ENCODE measurements around the gene ETHE1.
"Not testable (repeated sequence)": the region's sequence is repeated elsewhere in the genome, so short reads cannot be mapped to it uniquely, and the experiment has no call there.

ETHE1 gene

GRCh38 chr19:43554317-43554895 lies 27.4 kb upstream of the ETHE1 start:
- H3K36me3 ChIP-seq (ENCODE audit: insufficient read depth, low read length) = peaks cover 32% of the 10 kb centered on the region; the same call in 1 of the 2 replicates
- H3K4me3 ChIP-seq = no peak overlapping the region
- no peak overlapping the region for H3K27ac ChIP-seq
- no peak for DNase-seq (ENCODE audit: low read depth, low spot score)
- H3K9me3 ChIP-seq (ENCODE audit: low read depth, low read length) = no peaks in the 10 kb centered on the region
- H3K9ac ChIP-seq (ENCODE audit: insufficient read length) = no peak overlapping the region
- no peak for TF ChIP-seq EZH2 (IDR thresholded peaks at IDR 0.05)
- no peak for TF ChIP-seq POLR2AphosphoS5 (IDR thresholded peaks at IDR 0.05; ENCODE audit: borderline replicate concordance, low read depth, low read length)
- TF ChIP-seq FOXP2 (optimal IDR thresholded peaks at IDR 0.05; ENCODE audit: control extremely low read depth, extremely low read length, insufficient read depth) = no peak

DNA sequence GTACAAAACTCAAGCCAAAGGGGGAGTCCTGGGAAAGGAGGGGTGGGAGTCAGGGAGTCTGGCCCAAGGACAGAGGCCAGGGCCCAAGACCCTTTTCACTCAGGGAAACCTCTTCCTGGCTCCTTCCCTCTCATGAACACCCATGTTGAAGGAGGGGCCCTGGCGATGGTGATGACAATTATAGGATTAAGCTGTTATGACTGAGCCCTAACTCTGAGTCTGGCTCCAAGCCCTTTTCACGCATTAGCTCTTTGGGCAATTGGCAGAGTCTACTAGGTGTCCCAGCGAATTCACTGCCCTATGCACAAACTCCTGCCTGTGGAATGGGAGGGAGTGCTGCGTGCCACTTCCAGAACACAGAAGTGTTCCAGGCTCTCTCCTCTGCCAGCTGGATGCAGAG lies 26.7 kb upstream of the ETHE1 start:
- no peak for DNase-seq (ENCODE audit: low read depth, low spot score)
- Histone ChIP-seq H3K9ac (ENCODE audit: insufficient read length) (no peak overlapping the region), H3K27ac (no peak overlapping the region), H3K4me3 (no peak overlapping the region), H3K36me3 (ENCODE audit: insufficient read depth, low read length) (peaks cover 32% of the 10 kb centered on the region; the same call in 1 of the 2 replicates), H3K9me3 (ENCODE audit: low read depth, low read length) (no peaks in the 10 kb centered on the region)
- TF ChIP-seq POLR2AphosphoS5 (IDR thresholded peaks at IDR 0.05; ENCODE audit: borderline replicate concordance, low read depth, low read length) = no peak
- no peak for TF ChIP-seq FOXP2 (optimal IDR thresholded peaks at IDR 0.05; ENCODE audit: control extremely low read depth, extremely low read length, insufficient read depth)
- TF ChIP-seq EZH2 (IDR thresholded peaks at IDR 0.05) = no peak

DNA sequence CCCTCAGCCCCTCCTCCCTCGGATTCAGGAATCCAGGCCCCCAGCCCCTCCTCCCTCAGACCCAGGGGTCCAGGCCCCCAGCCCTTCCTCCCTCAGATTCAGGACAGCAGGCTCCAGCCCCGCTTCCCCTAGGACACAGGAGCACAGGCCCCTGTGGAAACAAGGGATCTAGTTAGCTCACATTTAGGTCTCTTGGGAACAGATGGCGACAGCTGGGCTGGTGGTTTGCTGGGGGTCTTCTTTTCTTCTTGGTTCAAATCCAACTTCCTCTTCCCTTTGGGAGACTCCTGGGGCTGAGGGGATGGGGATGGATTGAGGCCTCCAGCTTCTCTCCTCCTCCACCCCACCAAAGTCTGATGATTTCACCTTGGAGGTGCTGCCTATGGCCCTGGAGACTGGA lies 25.6 kb upstream of the ETHE1 start:
- H3K36me3 ChIP-seq (ENCODE audit: insufficient read depth, low read length) = peaks cover 29% of the 10 kb centered on the region; the same call in 1 of the 2 replicates
- DNase-seq (ENCODE audit: low read depth, low spot score) = no peak
- no peaks in the 10 kb centered on the region for H3K9me3 ChIP-seq (ENCODE audit: low read depth, low read length)
- H3K4me3 ChIP-seq = no peak overlapping the region
- no peak overlapping the region for H3K9ac ChIP-seq (ENCODE audit: insufficient read length)
- TF ChIP-seq POLR2AphosphoS5 (IDR thresholded peaks at IDR 0.05; ENCODE audit: borderline replicate concordance, low read depth, low read length) = no peak
- no peak for TF ChIP-seq EZH2 (IDR thresholded peaks at IDR 0.05)
- no peak for TF ChIP-seq FOXP2 (optimal IDR thresholded peaks at IDR 0.05; ENCODE audit: control extremely low read depth, extremely low read length, insufficient read depth)
- H3K27ac ChIP-seq = no peak overlapping the region

- Histone ChIP-seq H3K27ac (no peak overlapping the region), H3K9me3 (ENCODE audit: low read depth, low read length) (no peaks in the 10 kb centered on the region), H3K36me3 (ENCODE audit: insufficient read depth, low read length) (peaks cover 29% of the 10 kb centered on the region; the same call in 1 of the 2 replicates), H3K9ac (ENCODE audit: insufficient read length) (no peak overlapping the region), H3K4me3 (no peak overlapping the region)
- TF ChIP-seq EZH2 (IDR thresholded peaks at IDR 0.05) (no peak), FOXP2 (optimal IDR thresholded peaks at IDR 0.05; ENCODE audit: control extremely low read depth, extremely low read length, insufficient read depth) (no peak), POLR2AphosphoS5 (IDR thresholded peaks at IDR 0.05; ENCODE audit: borderline replicate concordance, low read depth, low read length) (no peak)
- DNase-seq (ENCODE audit: low read depth, low spot score) = no peak
These were observed 25.1 kb upstream of the ETHE1 start for GRCh38 chr19:43552198-43552450.

- no peak for DNase-seq (ENCODE audit: low read depth, low spot score)
- Histone ChIP-seq H3K9ac (ENCODE audit: insufficient read length) (no peak overlapping the region), H3K36me3 (ENCODE audit: insufficient read depth, low read length) (peaks cover 29% of the 10 kb centered on the region; the same call in 1 of the 2 replicates)
These were observed 24.6 kb upstream of the ETHE1 start for GRCh38 chr19:43551399-43552197.

GRCh38 chr19:43548706-43549105 lies 21.7 kb upstream of the ETHE1 start:
- no peaks in the 10 kb centered on the region for H3K9me3 ChIP-seq (ENCODE audit: low read depth, low read length)
- peaks cover 24% of the 10 kb centered on the region; the same call in 1 of the 2 replicates for H3K36me3 ChIP-seq (ENCODE audit: insufficient read depth, low read length)
- TF ChIP-seq EZH2 (IDR thresholded peaks at IDR 0.05) (no peak), FOXP2 (optimal IDR thresholded peaks at IDR 0.05; ENCODE audit: control extremely low read depth, extremely low read length, insufficient read depth) (no peak), POLR2AphosphoS5 (IDR thresholded peaks at IDR 0.05; ENCODE audit: borderline replicate concordance, low read depth, low read length) (no peak)
- H3K4me3 ChIP-seq = no peak overlapping the region
- H3K9ac ChIP-seq (ENCODE audit: insufficient read length) = no peak overlapping the region
- no peak for DNase-seq (ENCODE audit: low read depth, low spot score)
- no peak overlapping the region for H3K27ac ChIP-seq

More at GRCh38 chr19:43551399-43552197, 24.6 kb upstream of the ETHE1 start:
- no peaks in the 10 kb centered on the region for H3K9me3 ChIP-seq (ENCODE audit: low read depth, low read length)
- no peak for TF ChIP-seq EZH2 (IDR thresholded peaks at IDR 0.05)
- TF ChIP-seq FOXP2 (optimal IDR thresholded peaks at IDR 0.05; ENCODE audit: control extremely low read depth, extremely low read length, insufficient read depth) = no peak
- no peak for TF ChIP-seq POLR2AphosphoS5 (IDR thresholded peaks at IDR 0.05; ENCODE audit: borderline replicate concordance, low read depth, low read length)
- H3K4me3 ChIP-seq = no peak overlapping the region
- no peak overlapping the region for H3K27ac ChIP-seq

DNA sequence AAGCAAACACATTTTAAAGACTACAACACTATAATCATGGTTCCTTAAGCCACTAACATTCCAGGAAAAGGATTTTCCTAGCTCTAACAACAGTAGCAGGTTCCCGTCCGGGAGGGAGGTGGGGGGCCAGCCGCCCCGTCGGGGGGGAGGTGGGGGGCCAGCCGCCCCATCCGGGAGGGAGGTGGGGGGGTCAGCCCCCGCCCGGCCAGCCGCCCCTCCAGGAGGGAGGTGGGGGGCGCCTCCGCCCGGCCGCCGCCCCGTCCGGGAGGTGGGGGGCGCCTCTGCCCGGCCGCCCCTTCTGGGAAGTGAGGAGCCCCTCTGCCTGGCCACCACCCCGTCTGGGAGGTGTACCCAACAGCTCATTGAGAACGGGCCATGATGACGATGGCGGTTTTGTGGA lies 20.9 kb upstream of the ETHE1 start:
- H3K36me3 ChIP-seq (ENCODE audit: insufficient read depth, low read length) = peaks cover 31% of the 10 kb centered on the region; the same call in 1 of the 2 replicates
- not testable (repeated sequence) for DNase-seq (ENCODE audit: low read depth, low spot score); H3K27ac ChIP-seq

DNA sequence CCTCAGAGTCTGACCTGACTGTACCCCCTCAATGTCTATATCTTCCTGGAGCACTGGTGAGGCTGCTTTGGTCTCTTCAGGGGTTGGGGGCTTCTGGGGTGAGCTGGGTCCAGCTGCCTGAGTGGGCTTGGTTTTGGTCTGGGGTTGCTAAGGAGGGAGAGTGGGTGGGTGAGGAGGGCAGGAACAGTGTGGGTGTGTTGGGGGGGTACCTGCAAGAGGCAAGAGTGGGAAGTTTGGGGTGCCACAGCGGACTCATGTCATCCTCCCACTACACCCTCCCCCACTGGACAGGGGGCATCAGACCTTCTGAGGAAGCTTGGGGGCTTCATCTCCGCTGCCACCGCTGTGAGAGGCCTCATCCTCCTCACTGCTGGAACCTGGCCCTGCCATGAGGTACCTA lies 19.6 kb upstream of the ETHE1 start:
- Histone ChIP-seq H3K9ac (ENCODE audit: insufficient read length) (no peak overlapping the region), H3K4me3 (no peak overlapping the region), H3K27ac (no peak overlapping the region), H3K9me3 (ENCODE audit: low read depth, low read length) (no peaks in the 10 kb centered on the region), H3K36me3 (ENCODE audit: insufficient read depth, low read length) (peaks cover 32% of the 10 kb centered on the region; the same call in 1 of the 2 replicates)
- no peak for DNase-seq (ENCODE audit: low read depth, low spot score)
- no peak for TF ChIP-seq POLR2AphosphoS5 (IDR thresholded peaks at IDR 0.05; ENCODE audit: borderline replicate concordance, low read depth, low read length)
- no peak for TF ChIP-seq EZH2 (IDR thresholded peaks at IDR 0.05)
- no peak for TF ChIP-seq FOXP2 (optimal IDR thresholded peaks at IDR 0.05; ENCODE audit: control extremely low read depth, extremely low read length, insufficient read depth)

More for the DNA sequence above, 20.9 kb upstream of the ETHE1 start:
- H3K9me3 ChIP-seq (ENCODE audit: low read depth, low read length); H3K4me3 ChIP-seq; H3K9ac ChIP-seq (ENCODE audit: insufficient read length): not testable (repeated sequence)

Measured in SK-N-MC (cell line).